HG02981 (cell line): ENCODE data around the gene NFIA.
"Not testable (repeated sequence)": the region's sequence is repeated elsewhere in the genome, so short reads cannot be mapped to it uniquely, and the experiment has no call there.

Experiments
- ATAC-seq: cut with Tn5 transposase; IDR thresholded peaks from one replicate; pipeline ENCODE4 v1.9.1; 2021; ENCODE audit warnings: mild to moderate bottlenecking, moderate library complexity; ENCODE audit not compliant: unreplicated experiment

The NFIA gene

GRCh38 chr1:61058483-61059245 lies 23.7 kb upstream of the NFIA start:
- no peak for ATAC-seq

- not testable (repeated sequence) for ATAC-seq
Observed at GRCh38 chr1:61061601-61062000, 20.8 kb upstream of the NFIA start.

GRCh38 chr1:61064673-61065072 lies 17.7 kb upstream of the NFIA start:
- ATAC-seq, result no peak

GRCh38 chr1:61067446-61068019 lies 14.8 kb upstream of the NFIA start:
- no peak for ATAC-seq

GRCh38 chr1:61070054-61070453 lies 12.3 kb upstream of the NFIA start:
- no peak for ATAC-seq

- ATAC-seq, result no peak
Observed at GRCh38 chr1:61071205-61072130, 10.9 kb upstream of the NFIA start.

- ATAC-seq, result no peak
Observed at GRCh38 chr1:61073871-61074270, 8.5 kb upstream of the NFIA start.

GRCh38 chr1:61075833-61076232 lies 6.5 kb upstream of the NFIA start:
- not testable (repeated sequence) for ATAC-seq

GRCh38 chr1:61076728-61077675 lies 5.4 kb upstream of the NFIA start:
- peak; percentile 80 for ATAC-seq

GRCh38 chr1:61077676-61078541 lies 4.5 kb upstream of the NFIA start:
- ATAC-seq, result peak; percentile 60

- no peak for ATAC-seq
Observed at GRCh38 chr1:61078618-61079295, 3.6 kb upstream of the NFIA start.

GRCh38 chr1:61079296-61079897 lies 3.0 kb upstream of the NFIA start:
- ATAC-seq, result no peak

GRCh38 chr1:61079898-61080336 lies 2.4 kb upstream of the NFIA start:
- no peak for ATAC-seq

- ATAC-seq, result no peak
Observed at GRCh38 chr1:61080413-61081143, 1.8 kb upstream of the NFIA start.

GRCh38 chr1:61081144-61081685 lies 1.1 kb upstream of the NFIA start:
- no peak for ATAC-seq

GRCh38 chr1:61081686-61082310 lies 563 bp upstream of the NFIA start:
- no peak for ATAC-seq
